ENCODE measurements around the gene DPRX.

Gene DPRX, protein sequence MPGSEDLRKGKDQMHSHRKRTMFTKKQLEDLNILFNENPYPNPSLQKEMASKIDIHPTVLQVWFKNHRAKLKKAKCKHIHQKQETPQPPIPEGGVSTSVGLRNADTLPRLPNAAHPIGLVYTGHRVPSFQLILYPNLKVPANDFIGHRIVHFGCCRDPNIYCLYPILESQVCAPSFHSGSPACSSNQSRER

DNA sequence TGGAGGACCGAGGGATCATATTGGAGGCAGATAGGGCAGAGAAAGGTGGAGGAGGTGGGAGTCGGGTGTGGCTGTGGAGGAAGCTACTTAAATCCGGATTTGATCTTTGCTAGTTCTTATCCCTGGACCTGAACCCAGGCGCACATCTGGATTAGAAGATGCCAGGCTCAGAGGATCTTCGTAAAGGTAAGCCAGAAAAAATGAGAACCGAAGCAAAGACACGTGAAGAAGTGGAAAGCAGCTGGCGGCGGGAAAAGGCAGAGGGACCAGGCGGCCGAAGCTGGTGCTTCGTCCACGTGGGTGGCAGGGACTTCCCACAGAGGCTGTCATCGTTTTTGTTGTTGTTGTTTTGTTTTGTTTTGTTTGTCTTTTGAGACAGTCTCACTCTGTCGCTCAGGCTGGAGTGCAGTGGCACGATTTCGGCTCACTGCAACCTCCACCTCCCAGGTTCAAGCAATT, at the start of gene DPRX:
TSS of gene DPRX (plus strand) at position 51 of the 459 bp plus-strand sequence. CDS start at position 159, 108 bp downstream.
- DNase-seq: no peak

DNA sequence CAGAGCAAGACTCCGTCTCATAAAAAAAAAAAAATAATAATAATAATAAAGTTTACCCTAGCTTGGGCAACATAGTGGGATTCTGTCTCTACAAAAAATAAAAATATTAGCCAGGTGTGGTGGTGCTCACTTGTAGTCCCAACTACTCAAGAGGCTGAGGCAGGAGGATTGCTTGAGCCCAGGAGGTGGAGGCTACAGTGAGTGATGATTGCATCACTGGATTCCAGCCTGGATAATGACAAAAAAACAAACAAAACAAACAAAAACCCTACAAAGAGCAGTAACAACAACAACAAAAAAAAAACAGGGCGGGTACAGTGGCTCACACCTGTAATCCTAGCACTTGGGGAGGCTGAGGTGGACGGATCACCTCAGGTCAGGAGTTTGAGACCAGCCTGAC, 48.6 kb upstream of the DPRX start:
- no peak for DNase-seq

DNA sequence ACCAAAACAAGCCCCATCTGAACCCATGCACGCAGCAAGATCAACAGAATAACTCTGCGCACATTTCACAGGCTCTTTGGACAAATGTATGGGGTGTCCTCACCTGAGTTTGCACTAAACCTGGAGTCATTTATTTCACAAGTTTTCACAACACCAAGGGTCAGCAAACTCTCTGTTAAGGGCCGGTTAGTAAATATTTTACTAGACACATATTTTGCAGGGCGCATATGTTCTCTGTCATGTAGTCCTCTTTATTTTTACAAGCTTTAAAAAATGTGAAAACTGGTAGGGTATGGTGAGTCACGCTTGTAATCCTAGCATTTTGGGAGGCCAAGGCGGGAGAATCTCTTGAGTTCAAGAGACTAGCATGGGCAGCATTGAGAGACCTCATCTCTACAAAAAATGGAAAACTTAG, 45.5 kb upstream of the DPRX start:
- no peak for DNase-seq

DNA sequence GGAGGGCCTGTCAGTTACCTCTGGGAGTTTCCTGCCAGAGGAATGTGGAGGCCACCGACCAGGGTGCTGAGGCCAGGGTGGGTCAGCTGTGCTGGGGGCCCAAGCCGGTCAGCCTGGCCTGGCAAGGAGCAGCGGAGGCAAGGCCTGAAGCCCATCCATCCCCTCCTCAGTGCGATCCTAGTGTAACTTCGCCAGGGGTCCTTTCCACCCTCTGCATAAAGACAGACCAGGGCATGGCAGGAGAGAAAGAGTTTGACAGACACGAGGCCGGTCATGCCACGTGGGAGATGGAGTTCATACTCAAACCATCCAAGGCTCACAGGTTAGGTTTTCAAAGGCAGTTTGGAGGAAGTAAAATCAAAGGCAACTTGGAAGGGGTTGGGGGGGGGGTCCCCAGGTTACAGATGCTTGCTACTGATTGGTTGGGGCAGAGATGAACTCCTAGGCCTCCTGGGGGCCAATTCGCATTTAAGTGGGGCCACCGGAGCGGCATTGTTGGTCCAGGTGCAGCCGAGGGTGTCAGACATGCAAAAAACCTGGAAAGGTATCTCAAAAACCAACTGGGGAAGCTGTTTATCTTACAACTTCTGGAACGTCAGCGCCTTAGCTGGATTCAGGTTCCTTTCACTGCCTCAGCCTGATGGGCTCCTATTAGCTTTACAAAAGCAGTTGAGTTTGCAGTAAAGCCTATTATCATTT, 36.8 kb upstream of the DPRX start:
- DNase-seq: no peak

DNA sequence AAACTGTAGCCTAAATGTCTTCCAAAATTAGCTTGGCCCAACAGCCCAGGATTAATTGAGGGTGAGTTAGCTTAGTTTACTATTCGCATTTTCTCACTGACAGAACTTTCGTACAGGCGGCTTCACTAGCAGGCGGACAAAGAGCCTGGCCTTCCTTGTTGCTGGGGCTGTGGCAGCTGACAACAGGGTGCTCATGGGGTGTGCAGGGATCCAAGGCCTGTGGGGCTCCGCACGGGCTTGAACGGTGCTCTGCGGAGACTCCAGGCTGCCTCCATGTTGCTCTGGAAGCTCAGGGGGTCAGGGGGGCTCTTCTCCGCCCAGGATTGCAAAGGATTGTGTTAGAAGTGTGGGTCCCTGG, 36.3 kb upstream of the DPRX start:
- DNase-seq: no peak

DNA sequence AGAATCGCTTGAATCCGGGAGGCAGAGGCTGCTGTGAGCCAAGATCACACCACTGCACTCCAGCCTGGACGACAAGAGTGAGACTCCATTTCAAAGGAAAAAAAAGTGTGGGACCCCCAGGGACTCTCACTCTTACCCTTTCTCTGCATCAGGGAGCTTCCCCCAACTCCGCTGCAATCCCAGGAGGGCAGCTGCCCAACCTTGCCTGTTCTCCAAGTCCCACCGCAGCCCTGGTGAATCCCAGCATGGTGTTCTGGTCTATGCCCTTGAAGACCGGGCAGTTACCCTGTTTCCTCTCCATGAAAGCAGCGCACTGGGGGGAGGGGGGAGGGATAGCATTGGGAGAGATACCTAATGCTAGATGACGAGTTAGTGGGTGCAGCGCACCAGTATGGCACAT, 35.7 kb upstream of the DPRX start:
- no peak for DNase-seq

DNA sequence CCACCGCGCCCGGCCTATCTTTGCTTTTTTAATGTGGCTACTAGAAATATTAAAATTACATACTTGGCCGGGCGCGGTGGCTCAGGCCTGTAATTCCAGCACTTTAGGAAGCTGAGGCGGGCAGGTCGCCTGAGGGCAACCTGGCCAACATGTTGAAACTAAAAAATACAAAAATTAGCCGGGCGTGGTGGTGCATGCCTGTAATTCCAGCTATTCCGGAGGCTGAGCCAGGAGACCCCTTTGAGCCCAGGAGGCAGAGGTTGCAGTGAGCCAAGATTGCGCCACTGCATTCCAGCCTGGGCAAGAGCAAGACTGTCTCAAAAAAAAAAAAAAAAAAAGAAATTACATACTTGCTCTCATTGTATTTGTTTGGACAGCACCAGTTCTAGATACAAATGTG, 34.8 kb upstream of the DPRX start:
- DNase-seq: no peak

DNA sequence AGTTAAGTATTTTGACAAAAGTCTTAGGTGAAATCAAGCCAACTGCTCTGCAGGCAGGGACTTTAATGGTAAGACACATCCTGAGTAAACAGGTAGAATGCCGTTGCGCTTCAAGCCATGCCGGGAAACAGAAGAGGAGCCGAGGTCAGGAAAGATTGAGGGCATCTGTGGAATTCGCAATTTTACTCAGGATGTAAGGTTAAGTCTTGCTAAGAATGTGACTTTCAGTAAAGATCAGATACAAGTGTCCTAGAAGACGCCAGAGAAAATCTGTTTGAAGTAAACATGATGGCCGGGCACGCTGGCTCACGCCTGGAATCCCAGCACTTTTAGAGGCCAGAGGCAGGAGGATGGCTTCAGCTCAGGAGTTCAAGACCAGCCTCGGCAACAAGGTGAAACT, 33.4 kb upstream of the DPRX start:
- DNase-seq: no peak

DNA sequence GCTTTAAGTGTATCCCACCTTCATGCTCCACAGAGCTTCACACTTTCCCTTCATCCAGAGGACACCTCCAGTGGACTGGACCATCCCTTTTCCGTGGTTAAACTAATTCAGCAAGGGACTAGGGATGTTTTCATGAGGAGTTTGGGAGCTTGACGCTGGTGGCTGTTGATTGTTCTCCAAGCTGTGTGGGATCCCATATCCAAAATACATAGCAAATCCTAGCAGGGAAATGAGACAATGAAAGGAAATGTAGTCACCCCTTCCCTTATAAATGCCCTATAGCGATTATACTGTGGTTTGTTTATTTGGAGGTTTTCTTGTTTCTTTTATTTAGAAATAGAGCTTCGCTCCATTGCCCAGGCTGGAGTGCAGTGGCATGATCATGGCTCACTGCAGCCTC, 31.6 kb upstream of the DPRX start:
- DNase-seq: no peak

DNA sequence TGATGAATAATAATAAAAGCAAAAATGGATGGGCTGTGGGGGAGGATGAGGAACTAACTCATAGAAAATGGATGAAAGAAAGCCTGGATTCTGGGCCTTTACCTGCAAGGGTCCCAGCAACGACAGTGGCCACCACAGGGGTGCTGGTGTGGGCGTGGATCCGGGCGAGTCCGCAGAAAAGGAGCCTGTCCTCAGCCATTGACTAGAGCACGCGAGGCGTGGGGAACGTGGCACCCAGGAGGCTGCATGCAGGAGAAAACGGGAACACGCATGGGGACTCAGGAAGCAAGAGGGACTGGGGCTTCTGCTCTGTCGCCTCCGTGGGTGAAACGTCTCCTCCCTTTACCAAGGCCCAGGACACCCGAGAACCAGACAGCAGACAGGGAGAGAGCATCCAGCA, 25.8 kb upstream of the DPRX start:
- no peak for DNase-seq

DNA sequence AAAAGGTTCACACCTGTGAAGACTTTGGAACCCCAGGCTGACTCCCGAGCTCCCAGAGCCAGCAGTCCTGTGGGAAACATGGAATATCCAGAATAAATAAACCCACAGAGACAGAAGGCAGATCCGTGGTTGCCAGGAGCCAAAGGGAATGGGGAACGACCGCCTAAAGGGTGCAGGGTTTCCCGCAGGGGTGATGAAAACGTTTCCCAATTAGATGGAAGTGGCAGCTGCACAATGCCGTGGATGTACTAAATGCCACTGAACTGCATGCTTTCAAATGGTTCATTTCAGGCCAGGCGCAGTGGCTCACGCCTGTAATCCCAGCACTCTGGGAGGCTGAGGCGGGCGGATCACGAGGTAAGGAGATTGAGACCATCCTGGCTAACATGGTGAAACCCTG, 23.4 kb upstream of the DPRX start:
- DNase-seq: no peak

DNA sequence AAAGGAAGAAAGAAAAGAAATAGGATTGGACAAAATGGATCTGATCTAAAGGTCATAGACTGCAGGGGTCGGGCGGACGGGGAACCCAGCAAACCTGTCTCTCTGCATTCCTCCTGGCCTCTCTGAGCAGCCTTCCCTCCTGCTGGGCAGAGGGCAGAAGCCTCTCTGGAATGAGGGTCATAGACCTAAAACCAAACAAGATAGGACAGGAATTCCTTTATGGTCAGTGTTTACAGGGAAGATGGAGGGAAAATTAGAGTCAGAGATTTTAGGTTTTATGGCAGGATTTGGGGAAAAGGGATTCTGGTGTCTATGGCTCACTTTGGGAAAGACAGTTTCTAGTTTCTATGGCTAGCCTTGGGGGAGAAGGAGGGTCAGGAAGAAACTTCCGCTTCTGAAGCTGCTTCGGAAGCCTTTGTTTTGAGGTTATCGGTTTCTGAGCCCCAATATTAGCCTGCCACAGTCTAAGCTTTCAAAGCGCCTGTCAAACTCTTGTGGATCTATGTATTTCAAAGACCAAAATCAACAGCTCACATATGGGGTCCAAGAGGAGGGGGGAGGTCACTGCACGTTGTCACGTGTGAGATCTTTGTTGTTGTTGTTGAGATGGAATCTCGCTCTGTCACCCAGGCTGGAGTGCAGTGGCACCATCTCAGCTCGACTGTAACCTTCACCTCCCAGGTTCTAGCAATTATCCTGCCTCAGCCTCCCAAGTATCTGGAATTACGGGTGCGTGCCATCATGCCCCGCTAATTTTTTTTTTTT, 18.9 kb upstream of the DPRX start:
- DNase-seq: no peak

DNA sequence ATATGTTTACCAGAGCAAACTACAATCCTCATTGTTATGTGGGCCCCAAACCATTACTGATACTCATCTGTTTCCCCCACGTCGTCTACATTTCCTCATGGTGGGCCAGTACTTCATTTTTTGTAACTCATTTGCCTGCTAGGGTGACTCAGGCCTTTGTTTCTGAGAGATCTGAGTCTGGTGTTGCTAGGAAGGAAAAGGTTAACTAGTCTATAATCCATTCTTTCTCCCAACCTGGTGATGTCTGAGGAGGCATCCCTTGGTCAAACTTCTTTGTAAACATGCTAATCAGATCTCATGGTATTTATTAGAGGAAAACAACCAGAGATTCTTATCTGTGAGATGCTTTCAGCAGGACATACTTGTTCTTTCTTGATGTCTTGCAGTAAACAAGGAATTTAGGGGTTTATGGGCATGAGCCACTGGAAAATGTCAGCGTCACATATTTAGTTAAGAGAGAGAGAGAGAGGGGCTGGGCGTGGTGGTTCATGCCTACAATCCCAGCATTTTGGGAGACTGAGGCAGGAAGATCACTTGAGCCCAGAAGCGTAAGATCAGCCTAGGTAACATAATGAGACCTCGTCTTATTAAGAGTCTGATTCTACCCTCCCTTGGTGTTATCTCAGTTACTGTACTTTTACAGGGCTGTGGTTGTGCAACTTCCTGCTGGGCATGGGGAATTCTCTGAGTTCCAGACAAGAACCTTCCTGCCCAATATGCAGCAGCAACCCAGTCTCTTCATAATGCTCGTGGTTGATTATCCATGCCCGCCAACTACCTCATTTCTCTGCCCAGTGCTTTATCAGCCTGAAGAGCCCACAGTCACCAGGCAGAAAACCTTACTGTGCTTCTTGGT, 9.7 kb upstream of the DPRX start:
- peak in 1 of 2 donors; percentile 8 for DNase-seq

DNA sequence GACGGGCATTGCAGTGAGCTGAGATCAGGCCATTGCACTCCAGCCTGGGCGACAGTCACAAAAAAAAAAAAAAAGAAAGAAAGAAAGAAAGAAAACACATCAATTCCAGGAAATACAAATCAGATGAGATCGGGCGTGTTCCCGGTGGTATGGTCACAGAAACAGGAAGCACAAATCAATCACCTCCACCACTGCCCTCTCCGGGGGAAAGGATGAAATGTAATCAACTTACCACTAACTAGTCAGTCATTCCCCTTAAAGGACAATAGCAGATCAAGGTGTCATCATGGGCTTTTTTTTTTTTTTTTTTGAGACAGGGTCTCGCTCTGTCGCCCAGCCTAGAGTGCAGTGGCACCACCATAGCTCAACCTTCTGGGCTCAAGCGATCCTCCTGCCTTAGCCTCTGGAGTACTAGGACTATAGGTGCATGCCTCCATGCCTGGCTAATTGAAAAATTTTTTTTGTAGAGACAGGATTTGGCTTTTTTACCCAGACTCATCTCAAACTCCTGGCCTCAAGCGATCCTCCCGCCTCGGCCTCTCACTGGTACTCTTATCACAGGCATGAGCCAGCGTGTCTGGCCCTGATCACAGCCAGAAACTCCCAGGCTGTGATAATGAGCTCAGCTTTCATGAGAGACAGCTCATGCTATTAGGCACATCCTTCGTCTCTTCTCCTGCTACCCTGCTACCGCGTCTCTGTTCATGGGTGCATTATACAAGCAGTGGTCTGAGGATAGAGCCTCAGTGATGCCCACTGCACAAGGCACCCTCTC, 6.8 kb upstream of the DPRX start:
- no peak for DNase-seq

DNA sequence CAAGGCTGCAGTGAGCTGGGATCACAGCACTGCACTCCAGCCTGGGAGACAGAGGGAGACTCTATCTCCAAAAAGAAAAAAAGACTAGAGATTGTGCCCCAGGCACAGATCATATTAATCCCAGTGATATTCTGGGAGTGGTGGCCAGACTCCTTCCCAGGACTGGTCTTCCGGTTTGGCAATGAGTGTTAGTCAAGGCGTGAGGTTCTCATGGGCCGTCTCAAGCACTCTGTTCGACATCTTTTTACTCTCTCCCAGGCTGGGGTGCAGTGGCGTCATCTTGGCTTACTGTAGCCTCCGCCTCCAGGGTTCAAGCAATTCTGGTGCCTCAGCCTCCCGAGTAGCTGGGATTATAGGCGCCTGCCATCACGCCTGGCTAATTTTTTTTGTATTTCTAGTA, 5.3 kb upstream of the DPRX start:
- DNase-seq: no peak

DNA sequence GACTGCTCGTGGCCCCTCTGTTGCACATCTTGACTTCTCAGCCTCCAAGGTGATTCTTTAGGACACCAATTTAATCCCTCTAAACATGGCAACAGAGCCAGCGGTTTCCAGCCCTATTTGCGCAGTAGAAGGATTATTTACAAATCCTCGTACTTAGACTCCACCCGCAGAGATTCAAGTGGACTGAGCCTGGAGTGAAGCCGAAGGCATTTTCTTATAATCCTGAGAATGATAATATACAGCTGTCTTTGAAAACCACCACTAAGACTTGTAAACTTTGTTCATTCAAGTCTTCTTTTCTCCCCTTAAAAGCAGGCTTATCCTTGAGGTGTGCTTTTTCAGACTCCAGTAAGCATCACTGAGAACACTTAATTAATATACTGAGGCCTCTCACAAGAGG, 4.8 kb upstream of the DPRX start:
- DNase-seq: no peak

DNA sequence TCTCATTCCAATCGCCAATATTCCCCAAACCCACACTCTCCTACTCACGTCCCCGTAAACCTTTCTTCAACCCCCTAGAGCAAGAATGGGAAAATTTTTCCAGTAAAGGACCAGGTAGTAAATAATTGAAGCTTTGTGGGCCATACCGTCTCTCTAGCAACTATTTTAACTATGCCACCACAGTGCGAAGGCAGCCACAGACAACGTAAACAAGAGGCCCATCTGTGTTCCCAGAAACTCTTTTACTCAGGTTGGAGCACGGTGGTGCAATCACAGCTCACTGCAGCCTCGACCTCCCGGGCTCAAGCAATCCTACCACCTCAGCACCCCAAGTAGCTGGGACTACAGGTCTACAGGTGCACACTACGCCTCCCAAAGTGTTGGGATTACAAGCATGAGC, 3.0 kb downstream of the DPRX start:
- DNase-seq: no peak

DNA sequence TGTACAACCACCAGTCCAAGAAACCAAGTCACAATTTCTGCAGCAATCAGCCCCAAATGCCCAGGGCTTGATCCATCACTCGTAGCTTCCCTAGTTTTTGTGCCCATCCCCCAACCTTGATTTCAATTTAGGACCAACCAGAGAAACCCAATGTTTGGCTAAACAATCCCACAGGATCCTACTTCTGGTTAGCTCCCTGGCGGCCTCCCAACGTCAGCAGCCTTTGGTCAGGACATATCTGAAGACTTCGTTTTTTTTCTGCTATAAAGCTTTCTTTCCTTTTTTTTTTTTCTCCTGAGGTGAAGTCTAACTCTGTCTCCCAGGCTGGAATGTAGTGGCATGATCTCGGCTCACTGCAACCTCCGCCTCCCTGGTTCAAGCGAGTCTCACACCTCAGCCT, 7.7 kb downstream of the DPRX start:
- no peak for DNase-seq

DNA sequence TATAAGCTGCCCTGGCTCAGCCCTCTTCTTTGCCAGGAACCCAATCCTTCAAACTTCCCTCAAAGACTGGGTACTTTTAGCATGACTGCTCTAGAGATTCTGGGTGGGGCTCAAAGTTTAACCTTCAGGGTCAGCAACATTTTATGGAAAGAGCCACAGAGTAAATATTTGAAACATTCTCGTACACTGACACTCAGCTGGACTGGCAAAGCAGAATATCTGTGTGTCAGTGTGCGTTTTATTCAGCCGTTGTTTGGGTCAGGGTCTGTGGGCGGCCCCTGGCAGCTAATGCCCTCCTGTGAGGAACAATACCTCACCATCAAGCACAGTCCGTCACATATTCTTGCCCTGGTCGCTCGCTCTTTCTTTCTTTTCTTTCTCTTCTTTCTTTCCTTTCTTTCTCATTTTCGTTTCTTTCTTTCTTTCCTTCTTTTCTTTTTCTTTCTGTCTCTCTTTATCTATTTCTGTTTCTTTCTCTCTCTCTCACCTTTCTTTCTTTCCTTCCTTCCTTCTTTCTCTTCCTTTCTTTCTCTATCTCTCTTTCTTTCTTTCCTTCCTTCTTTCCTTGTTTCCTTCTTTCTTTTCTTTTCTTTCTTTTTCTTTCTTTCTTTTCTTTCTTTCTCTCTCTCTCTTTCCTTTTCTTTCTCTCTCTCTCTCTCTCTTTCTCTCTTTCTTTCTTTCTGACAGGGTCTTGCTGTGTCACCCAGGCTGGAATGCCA, 10.7 kb downstream of the DPRX start:
- no peak for DNase-seq

DNA sequence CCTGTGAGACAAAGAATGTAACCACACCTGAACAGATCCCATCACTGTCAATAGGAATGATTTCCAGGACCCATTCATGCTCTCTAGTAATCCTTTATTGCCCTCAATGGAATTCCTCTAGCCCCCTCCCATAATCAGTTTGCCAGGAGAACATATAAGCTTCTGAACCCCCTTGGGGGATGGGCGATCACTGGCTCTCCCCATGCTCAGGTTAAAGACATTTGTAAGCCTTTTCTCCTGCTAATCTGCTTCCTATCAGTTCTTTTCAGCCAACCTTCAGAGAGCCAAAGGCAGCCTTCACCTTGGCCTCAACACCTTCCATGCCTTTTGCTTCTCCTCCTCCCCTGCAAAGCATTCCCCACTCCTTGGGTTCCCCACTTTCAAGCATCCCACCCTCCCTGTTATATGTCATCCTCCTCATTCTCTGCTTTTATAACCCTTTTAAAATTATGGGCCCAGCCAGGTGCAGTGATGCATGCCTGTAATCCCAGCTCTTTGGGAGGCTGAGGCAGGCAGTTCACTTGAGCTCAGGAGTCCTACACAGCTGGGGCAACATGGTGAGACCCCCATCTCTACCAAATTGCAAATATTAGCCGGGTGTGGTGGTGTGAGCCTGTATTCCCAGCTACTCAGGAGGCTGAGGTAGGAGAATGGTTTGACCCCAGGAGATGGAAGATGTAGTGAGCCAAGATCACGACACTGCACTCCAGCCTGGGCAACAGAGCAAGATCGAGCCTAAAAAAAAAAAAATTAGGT, 12.4 kb downstream of the DPRX start:
- DNase-seq: no peak

DNA sequence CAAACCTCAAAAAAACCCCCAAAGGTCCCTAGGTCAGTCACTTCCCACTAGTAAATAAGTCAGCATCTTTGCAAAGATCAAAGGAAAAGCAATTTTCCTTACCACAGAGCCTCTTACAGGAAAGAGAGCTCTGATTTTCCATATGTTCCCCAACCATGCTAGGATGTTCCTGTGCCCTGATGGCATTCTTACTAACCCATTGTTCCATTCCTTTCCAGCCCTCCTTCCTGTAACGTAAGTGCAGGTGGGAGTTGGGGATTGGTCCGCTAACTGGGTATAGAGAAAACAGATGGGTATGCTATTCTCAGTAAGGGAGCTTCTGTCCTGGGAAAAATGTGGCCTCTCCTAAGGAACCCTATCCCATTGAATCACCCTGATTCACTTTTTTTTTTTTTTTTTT, 14.3 kb downstream of the DPRX start:
- no peak for DNase-seq
